Ectodermal cell (in vitro differentiated cells): ENCODE results near the gene TRPC4.
"Not testable (repeated sequence)": the region's sequence is repeated elsewhere in the genome, so short reads cannot be mapped to it uniquely, and the experiment has no call there.

Experiments used
- H3K27ac ChIP-seq: 2 replicates; pipeline ENCODE4 v1.7.0; 2013; ENCODE audit warnings: mild to moderate bottlenecking, low read depth, low read length; ENCODE audit not compliant: insufficient read depth, poor library complexity, severe bottlenecking
- H3K27me3 ChIP-seq: 2 replicates; pipeline ENCODE4 v1.7.0; 2013; ENCODE audit warnings: mild to moderate bottlenecking, low read length; ENCODE audit not compliant: insufficient read depth, control insufficient read depth, poor library complexity, severe bottlenecking
- H3K36me3 ChIP-seq: one replicate; pipeline ENCODE4 v1.7.0; 2013; ENCODE audit warnings: low read length; ENCODE audit not compliant: control insufficient read depth, insufficient read depth
- H3K4me1 ChIP-seq: one replicate; pipeline ENCODE4 v1.7.0; 2013; ENCODE audit warnings: low read length; ENCODE audit not compliant: control insufficient read depth, insufficient read depth
- H3K4me3 ChIP-seq: 2 replicates; pipeline ENCODE4 v1.7.0; 2013; ENCODE audit warnings: low read depth, low read length, control low read depth; ENCODE audit not compliant: insufficient read depth
- H3K9me3 ChIP-seq: 2 replicates; pipeline ENCODE4 v1.7.0; 2013; ENCODE audit warnings: mild to moderate bottlenecking, low read length, moderate library complexity; ENCODE audit not compliant: control insufficient read depth
- WGBS, 2 experiments: methylation state at CpG; one replicate each; pipeline ENCODE4 v1.1.7; 2013; ENCODE audit warnings: missing lambda C conversion rate in 2 of 2; 5-methylcytosine and 5-hydroxymethylcytosine counted together

Gene TRPC4

DNA sequence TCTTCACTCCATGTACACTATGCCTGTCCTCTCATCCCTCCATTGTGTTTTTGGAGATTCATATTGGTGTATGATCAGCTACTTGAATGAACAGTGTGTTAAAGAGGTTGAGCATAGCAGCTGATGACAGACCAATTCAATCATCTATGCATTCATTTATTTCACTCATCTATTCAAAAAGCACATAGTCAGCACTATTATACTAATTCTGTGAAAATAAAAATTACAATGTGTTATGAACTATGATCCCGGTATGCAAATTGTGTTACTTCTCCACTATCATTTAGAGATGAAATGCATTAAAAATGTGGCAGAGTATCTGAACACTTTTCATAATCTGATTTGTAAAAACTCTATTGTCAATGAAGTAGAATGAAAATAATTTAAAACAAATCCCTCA is 5.9 kb downstream of the TRPC4 start:
- Histone ChIP-seq H3K9me3 (no peaks in the 10 kb centered on the region), H3K4me3 (no peak overlapping the region), H3K27ac (no peak overlapping the region), H3K36me3 (no peaks in the 10 kb centered on the region), H3K27me3 (no peaks in the 10 kb centered on the region), H3K4me1 (no peaks in the 10 kb centered on the region)
- 100% methylated on average over 1 of the region's 1 CpG; no CpG with 5 or more reads in 1 of the 2 experiments for WGBS, 2 experiments

DNA sequence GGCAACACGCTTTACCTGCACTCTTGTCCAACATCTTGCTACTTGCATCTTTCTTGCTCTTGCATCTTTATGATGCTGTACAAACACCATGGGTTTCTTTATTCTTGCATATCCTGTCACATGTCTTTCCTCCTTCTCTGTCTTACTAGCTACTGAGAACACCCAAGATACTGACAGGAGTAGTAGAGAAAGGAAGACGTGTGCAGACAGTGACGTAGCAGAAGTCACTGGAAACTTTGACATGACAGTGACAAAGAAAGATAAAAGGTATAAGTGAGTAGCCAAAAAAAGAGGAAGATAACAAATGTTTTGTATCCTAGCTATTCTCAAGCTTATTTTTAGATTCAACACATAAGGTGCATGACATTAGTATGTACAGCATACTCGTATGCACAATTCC is 34.2 kb downstream of the TRPC4 start:
- 95 to 96% methylated on average over 3 to 4 of the region's 4 CpGs for WGBS, 2 experiments
- H3K36me3 ChIP-seq, result peaks cover 3% of the 10 kb centered on the region
- no peaks in the 10 kb centered on the region for H3K9me3 ChIP-seq
- no peaks in the 10 kb centered on the region for H3K4me1 ChIP-seq
- no peaks in the 10 kb centered on the region for H3K27me3 ChIP-seq
- no peak overlapping the region for H3K4me3 ChIP-seq
- H3K27ac ChIP-seq, result no peak overlapping the region

DNA sequence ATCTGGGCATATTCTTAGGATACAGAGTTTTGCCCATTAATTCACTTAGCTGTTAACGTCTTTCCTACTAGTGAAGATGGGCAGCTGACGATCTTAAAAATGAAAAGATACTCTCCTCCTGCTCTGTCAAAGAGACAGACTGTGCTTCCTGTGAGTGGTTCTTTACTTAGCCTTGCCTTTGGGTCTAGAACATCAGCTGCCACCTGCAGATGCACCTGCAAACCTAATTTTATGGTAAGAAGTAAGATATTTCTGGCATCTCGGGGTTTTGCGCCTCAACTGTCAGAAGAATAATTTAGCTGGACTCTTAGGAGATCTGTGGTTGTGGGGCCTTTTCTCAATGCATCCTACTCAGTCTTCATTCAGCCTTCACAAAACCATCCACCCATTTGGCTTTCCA is 36.2 kb downstream of the TRPC4 start:
- no peaks in the 10 kb centered on the region for H3K9me3 ChIP-seq
- no peak overlapping the region for H3K27ac ChIP-seq
- no peaks in the 10 kb centered on the region for H3K27me3 ChIP-seq
- WGBS, 2 experiments, result 69 to 73% methylated on average over 4 of the region's 4 CpGs
- H3K4me3 ChIP-seq, result no peak overlapping the region
- no peaks in the 10 kb centered on the region for H3K4me1 ChIP-seq
- H3K36me3 ChIP-seq, result peaks cover 6% of the 10 kb centered on the region

DNA sequence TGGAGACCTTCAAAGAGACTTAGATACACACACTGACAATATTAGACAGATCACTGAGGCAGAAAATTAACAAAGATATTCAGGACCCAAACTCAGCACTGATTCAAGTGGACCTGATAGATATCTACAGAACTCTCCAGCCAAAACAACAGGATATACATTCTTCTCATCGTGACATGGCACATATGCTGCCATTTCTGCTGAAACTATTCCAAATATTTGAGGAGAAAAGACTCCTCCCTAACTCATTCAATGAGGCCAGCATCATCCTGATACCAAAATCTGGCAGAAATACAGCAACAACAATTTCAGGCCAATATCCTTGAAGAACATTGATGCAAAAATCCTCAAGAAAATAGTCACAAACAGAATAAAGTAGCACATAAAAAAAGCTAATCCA is 53.3 kb downstream of the TRPC4 start:
- H3K36me3 ChIP-seq, result no peaks in the 10 kb centered on the region
- 91 to 93% methylated on average over 1 of the region's 1 CpG for WGBS, 2 experiments
- H3K4me3 ChIP-seq, result no peak overlapping the region
- H3K9me3 ChIP-seq, result peaks cover 3% of the 10 kb centered on the region
- no peaks in the 10 kb centered on the region for H3K4me1 ChIP-seq
- H3K27ac ChIP-seq, result no peak overlapping the region
- no peaks in the 10 kb centered on the region for H3K27me3 ChIP-seq

DNA sequence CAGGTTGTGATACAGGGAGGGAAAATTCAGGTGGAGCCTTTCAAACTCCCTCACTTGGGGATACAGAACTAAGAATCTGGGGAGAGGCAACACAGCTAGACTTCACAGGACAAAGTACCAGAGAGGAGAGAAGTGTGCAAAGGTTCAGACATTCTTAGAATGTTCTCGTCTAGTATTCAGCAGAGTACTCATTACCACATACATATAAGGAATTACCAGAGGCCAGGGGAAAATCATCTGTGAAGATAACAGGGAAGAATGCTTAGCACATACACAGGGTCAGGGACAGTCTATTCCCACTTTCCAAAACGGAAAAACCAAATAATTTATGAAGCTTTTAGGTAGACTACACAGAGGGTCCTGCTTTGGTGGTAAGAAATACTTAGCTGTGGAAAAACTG is 58.1 kb downstream of the TRPC4 start:
- no peaks in the 10 kb centered on the region for H3K27me3 ChIP-seq
- no peaks in the 10 kb centered on the region for H3K36me3 ChIP-seq
- 100% methylated on average over 1 to 2 of the region's 2 CpGs for WGBS, 2 experiments
- no peak overlapping the region for H3K4me3 ChIP-seq
- H3K4me1 ChIP-seq, result no peaks in the 10 kb centered on the region
- no peak overlapping the region for H3K27ac ChIP-seq
- H3K9me3 ChIP-seq, result no peaks in the 10 kb centered on the region

DNA sequence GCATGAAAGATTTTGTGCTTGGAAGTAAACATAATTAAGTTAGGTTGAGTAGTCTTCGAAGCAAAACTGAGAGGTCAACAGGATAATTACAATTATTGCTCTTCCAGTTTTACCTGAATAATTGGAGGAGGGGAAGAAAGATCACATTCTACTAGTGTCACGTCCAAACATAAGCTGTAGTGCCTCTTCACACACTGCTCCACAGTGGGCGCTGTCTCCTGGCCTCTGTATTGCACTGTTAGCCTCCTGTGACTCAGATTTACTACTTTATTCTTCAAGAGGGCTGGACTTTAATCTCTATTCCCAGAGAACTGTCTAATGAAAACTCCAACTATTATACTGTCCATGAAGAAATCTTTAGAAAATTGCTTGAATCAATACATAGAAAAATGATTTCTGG is 62.9 kb downstream of the TRPC4 start:
- Histone ChIP-seq H3K9me3 (no peaks in the 10 kb centered on the region), H3K27me3 (no peaks in the 10 kb centered on the region), H3K36me3 (no peaks in the 10 kb centered on the region), H3K27ac (no peak overlapping the region), H3K4me3 (no peak overlapping the region), H3K4me1 (no peaks in the 10 kb centered on the region)
- WGBS, 2 experiments, result 87% methylated on average over 3 of the region's 3 CpGs

DNA sequence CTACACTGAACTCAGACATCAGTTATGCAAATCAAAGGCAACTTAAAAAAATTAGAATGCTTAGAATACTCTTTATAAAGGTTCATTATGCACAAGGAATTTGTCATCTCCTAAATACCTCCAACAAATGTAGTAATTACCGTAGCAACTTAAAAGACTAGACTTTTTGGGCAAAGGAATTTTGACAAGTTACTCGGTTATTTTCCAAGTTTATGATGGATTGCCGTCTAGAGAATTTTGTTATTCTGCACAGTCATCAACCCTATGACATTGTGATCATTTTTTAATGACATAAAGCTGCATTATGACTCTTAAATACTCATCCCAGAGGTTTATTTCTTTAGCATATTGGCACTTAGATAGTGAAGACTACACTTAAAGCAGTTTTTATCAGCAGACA is 71.9 kb downstream of the TRPC4 start:
- H3K27me3 ChIP-seq, result no peaks in the 10 kb centered on the region
- no peak overlapping the region for H3K27ac ChIP-seq
- no peaks in the 10 kb centered on the region for H3K36me3 ChIP-seq
- 85 to 94% methylated on average over 3 of the region's 3 CpGs for WGBS, 2 experiments
- no peaks in the 10 kb centered on the region for H3K9me3 ChIP-seq
- no peak overlapping the region for H3K4me3 ChIP-seq
- H3K4me1 ChIP-seq, result no peaks in the 10 kb centered on the region

DNA sequence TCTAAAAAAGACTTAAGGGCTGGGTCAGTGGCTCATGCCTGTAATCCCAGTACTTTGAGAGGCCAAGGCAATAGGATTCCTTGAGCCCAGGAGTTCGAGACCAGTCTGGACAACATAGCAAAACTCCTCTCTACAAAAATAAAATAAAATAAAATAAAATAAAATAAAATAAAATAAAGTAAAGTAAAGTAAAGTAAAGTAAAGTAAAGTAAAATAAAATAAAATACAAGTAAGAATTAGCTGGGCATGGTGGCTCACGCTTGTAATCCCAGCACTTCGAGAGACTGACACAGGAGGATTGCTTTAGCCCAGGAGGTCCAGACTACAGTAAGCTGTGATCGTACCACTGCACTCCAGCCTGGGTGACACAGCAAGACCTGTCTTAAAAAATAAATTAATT is 72.8 kb downstream of the TRPC4 start:
- H3K4me1 ChIP-seq, H3K9me3 ChIP-seq, H3K36me3 ChIP-seq, H3K4me3 ChIP-seq, H3K27ac ChIP-seq, H3K27me3 ChIP-seq: not testable (repeated sequence)
- WGBS, 2 experiments, result 94% methylated on average over 4 of the region's 4 CpGs

DNA sequence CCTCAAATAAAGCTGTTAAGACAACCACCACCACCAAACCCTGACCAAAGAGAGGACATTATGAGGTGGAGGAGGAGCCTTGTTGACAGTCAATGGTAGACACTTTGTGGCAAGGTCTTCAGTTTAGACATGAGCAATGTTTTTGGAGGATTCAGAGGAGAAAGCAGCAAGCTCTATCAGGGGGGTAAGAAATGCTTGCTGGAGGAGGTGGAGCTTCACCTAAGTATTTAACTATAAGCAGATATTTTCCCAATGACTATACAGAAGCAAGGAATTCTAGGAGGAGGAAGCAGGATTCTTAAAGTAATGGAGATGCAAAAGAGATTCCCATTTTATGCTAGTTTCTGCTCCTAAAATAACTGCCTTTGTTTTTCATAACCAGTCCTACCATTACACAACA is 74.2 kb downstream of the TRPC4 start:
- no peaks in the 10 kb centered on the region for H3K27me3 ChIP-seq
- no peaks in the 10 kb centered on the region for H3K4me1 ChIP-seq
- no peaks in the 10 kb centered on the region for H3K36me3 ChIP-seq
- no peaks in the 10 kb centered on the region for H3K9me3 ChIP-seq
- H3K4me3 ChIP-seq, result no peak overlapping the region
- H3K27ac ChIP-seq, result no peak overlapping the region

DNA sequence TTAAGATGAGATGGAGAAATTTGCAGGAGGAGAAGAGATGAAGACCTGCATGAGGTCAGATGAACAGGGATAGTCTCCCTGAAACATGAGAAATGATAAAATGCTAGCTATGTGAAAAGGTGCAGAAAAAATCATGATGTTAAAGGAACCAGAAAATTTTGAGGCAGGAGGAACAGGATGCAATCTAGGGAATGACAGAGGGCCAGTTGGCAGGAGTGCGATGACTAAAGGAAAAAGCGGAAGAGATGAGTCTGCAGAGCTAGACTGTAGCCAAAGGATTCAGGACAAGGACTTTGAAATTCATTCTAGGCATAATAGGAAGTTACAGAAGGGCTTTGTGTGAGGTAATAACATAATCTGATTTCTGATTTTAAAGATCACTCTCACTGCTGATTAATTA is 77.9 kb downstream of the TRPC4 start:
- WGBS, 2 experiments, result 94 to 95% methylated on average over 2 of the region's 2 CpGs
- no peak overlapping the region for H3K4me3 ChIP-seq
- no peaks in the 10 kb centered on the region for H3K27me3 ChIP-seq
- H3K36me3 ChIP-seq, result no peaks in the 10 kb centered on the region
- H3K4me1 ChIP-seq, result no peaks in the 10 kb centered on the region
- H3K9me3 ChIP-seq, result no peaks in the 10 kb centered on the region
- no peak overlapping the region for H3K27ac ChIP-seq

DNA sequence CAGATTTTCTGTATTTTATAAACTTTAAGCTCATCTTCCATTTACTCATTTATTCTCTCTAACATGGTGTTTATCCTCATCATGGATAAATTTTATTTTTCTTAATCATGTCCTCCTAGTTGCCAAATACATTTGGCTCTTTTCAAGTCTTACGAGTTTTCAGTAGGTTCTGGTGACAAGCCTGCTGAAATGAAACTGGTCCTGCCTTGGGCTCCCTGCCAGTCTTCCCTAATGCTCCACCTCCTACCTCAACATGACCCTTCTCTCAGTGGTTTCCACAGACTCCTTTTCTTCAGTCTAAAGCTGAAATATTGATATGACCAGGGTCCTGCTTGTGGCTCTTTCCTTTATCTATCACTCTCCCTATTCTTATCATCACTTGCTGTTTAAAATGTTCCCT is 81.2 kb downstream of the TRPC4 start:
- no peak overlapping the region for H3K4me3 ChIP-seq
- whole genome bisulfite sequencing, 2 experiments, result 90 to 97% methylated on average over 1 of the region's 1 CpG
- H3K36me3 ChIP-seq, result no peaks in the 10 kb centered on the region
- H3K27me3 ChIP-seq, result no peaks in the 10 kb centered on the region
- H3K4me1 ChIP-seq, result no peaks in the 10 kb centered on the region
- H3K9me3 ChIP-seq, result no peaks in the 10 kb centered on the region
- H3K27ac ChIP-seq, result no peak overlapping the region
